ENCODE measurements around the gene ADAM15. TPM values are rescaled to one million over a fixed set of nuclear protein-coding genes. Genes with fewer than 3 reads are reported as not detected.

Gene ADAM15
- polyA plus RNA-seq, 3 donors: 44.5 to 202 (median 74.3) TPM

GRCh38 chr1:155081472-155082300 lies 30.6 kb downstream of the ADAM15 start:
- no peak for TF ChIP-seq CTCF (IDR thresholded peaks at IDR 0.05)
- H3K4me1 Mint-ChIP-seq: peaks cover 53% of the 10 kb centered on the region
- Histone ChIP-seq H3K4me3 (replicated peaks in 1 of 3; ENCODE audit: low read depth in 2 of 3, low read length in 3 of 3) (peak overlapping the region in 1 of 3 experiments; percentile 63), H3K9ac (ENCODE audit: insufficient read depth, low read length, poor library complexity, severe bottlenecking) (no peak overlapping the region), H3K79me2 (ENCODE audit: insufficient read depth, low read length) (no peaks in the 10 kb centered on the region), H2AFZ (ENCODE audit: insufficient read depth, low read depth, low read length, poor library complexity, severe bottlenecking) (peak overlapping the region; percentile 38), H4K20me1 (ENCODE audit: insufficient read depth, low read length) (peaks cover 49% of the 10 kb centered on the region), H3K27me3 (ENCODE audit: control insufficient read depth in 2 of 2, insufficient read depth in 2 of 2, low read length in 2 of 2) (peaks cover 57 to 71% of the 10 kb centered on the region in 2 donors), H3K27ac (ENCODE audit: low read depth in 1 of 2, low read length in 2 of 2) (no peak overlapping the region), H3K9me3 (replicated peaks in 1 of 2; ENCODE audit: control insufficient read depth in 1 of 2, insufficient read depth in 1 of 2, low read length in 2 of 2) (peaks cover 0 to 16% of the 10 kb centered on the region in 2 donors), H3K36me3 (replicated peaks in 1 of 2; ENCODE audit: control insufficient read depth in 1 of 2, insufficient read depth in 2 of 2, low read length in 2 of 2) (no peaks in the 10 kb centered on the region), H3K4me2 (replicated peaks; ENCODE audit: extremely low read depth, low read length, poor library complexity, severe bottlenecking) (peak overlapping the region; percentile 77), H3K4me1 (ENCODE audit: control insufficient read depth in 1 of 2, insufficient read depth in 2 of 2, low read length in 2 of 2) (peaks cover 61 to 74% of the 10 kb centered on the region in 2 donors)
- intact Hi-C loops (cut with micrococcal nuclease): loop anchor here in 1 of 2 donors (10.0 kb wide), 1 partner anchor 527 kb away; the partner anchor contains the start of gene UBE2Q1
- H3K27me3 Mint-ChIP-seq (ENCODE audit: low read depth in 3 of 3): peaks cover 61 to 76% (median 72%) of the 10 kb centered on the region in 3 donors
- H3K27ac Mint-ChIP-seq: no peak overlapping the region
- DNase-seq: no peak
- H3K4me3 Mint-ChIP-seq: peak overlapping the region; percentile 71 to 94
- H3K36me3 Mint-ChIP-seq: peaks cover 13 to 18% of the 10 kb centered on the region in 2 donors
- 6% methylated on average over 38 of the region's 68 CpGs for WGBS (ENCODE audit: insufficient coverage)
- H3K9me3 Mint-ChIP-seq: peaks cover 0 to 41% (median 15%) of the 10 kb centered on the region in 7 donors

- no peaks in the 10 kb centered on the region for H3K36me3 ChIP-seq (replicated peaks in 1 of 2; ENCODE audit: control insufficient read depth in 1 of 2, insufficient read depth in 2 of 2, low read length in 2 of 2)
- peaks cover 0 to 16% of the 10 kb centered on the region in 2 donors for H3K9me3 ChIP-seq (replicated peaks in 1 of 2; ENCODE audit: control insufficient read depth in 1 of 2, insufficient read depth in 1 of 2, low read length in 2 of 2)
- no peak overlapping the region for H3K27ac ChIP-seq (ENCODE audit: low read depth in 1 of 2, low read length in 2 of 2)
- peaks cover 53% of the 10 kb centered on the region for H3K4me1 Mint-ChIP-seq
- peaks cover 0 to 41% (median 15%) of the 10 kb centered on the region in 7 donors for H3K9me3 Mint-ChIP-seq
- peaks cover 57 to 67% of the 10 kb centered on the region in 2 donors for H3K27me3 ChIP-seq (ENCODE audit: control insufficient read depth in 2 of 2, insufficient read depth in 2 of 2, low read length in 2 of 2)
- H3K4me1 ChIP-seq (ENCODE audit: control insufficient read depth in 1 of 2, insufficient read depth in 2 of 2, low read length in 2 of 2): peaks cover 61 to 75% of the 10 kb centered on the region in 2 donors
- peaks cover 53 to 70% (median 64%) of the 10 kb centered on the region in 3 donors for H3K27me3 Mint-ChIP-seq (ENCODE audit: low read depth in 3 of 3)
- WGBS (ENCODE audit: insufficient coverage): 7% methylated on average over 23 of the region's 36 CpGs
- no peak overlapping the region for H3K9ac ChIP-seq (ENCODE audit: insufficient read depth, low read length, poor library complexity, severe bottlenecking)
- TF ChIP-seq CTCF (IDR thresholded peaks at IDR 0.05): no peak
- peak overlapping the region in 1 of 3 experiments; percentile 63 for H3K4me3 ChIP-seq (replicated peaks in 1 of 3; ENCODE audit: low read depth in 2 of 3, low read length in 3 of 3)
- peak overlapping the region; percentile 38 for H2AFZ ChIP-seq (ENCODE audit: insufficient read depth, low read depth, low read length, poor library complexity, severe bottlenecking)
- peak overlapping the region; percentile 77 for H3K4me2 ChIP-seq (replicated peaks; ENCODE audit: extremely low read depth, low read length, poor library complexity, severe bottlenecking)
- H3K27ac Mint-ChIP-seq: no peak overlapping the region
- no peak for DNase-seq
- H3K79me2 ChIP-seq (ENCODE audit: insufficient read depth, low read length): no peaks in the 10 kb centered on the region
- peaks cover 17 to 18% of the 10 kb centered on the region in 2 donors for H3K36me3 Mint-ChIP-seq
- H3K4me3 Mint-ChIP-seq: peak overlapping the region; percentile 62 to 97
- H4K20me1 ChIP-seq (ENCODE audit: insufficient read depth, low read length): peaks cover 49% of the 10 kb centered on the region
- intact Hi-C loops (cut with micrococcal nuclease): loop anchor here in 1 of 2 donors (10.0 kb wide), 1 partner anchor 528 kb away; the partner anchor contains the start of gene UBE2Q1
These were observed 31.4 kb downstream of the ADAM15 start for GRCh38 chr1:155082301-155083051.

Measured in CD14-positive monocyte (primary cell).